ENCODE data around the gene PPP6R2.

PPP6R2 gene

DNA sequence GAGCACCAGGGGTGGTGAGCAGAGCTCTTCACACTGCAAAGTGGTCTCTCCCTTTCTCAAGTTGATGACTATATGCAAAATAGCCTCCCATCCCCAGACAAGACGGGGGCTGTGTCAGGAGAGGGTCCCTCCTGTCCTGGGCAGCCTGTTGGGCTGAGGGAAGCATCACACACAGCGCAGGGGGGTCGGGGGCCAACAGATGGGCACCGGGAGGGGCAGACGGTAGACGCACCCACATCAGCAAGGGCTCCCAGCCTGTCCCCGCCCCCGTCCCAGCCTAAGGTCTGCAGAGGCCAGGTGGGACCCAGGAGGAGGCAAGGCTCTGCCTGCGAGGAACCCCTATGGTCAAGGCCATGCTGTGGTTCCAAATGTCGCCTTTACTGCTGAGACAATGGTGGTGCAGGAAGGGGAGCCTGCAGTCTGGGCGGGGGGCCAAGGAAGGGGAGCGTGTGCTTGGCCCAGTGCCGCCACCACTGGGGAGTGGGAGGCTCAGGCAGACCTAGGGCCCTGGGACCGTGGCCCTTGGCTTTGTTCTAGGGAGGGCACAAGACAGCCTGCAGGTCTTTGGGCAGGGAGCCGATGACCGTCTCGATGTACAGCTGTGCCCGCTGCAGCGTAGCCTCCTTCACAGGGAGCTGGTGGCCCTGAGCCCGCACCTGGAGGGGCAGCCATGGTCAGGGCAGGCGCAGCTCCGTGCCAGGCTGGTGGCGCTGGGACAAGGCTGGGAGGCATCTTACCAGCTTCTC lies 31.3 kb upstream of the PPP6R2 start:
- no peak for DNase-seq (ENCODE audit: extremely low read depth, low read depth)
- TF ChIP-seq, protein P1, sequence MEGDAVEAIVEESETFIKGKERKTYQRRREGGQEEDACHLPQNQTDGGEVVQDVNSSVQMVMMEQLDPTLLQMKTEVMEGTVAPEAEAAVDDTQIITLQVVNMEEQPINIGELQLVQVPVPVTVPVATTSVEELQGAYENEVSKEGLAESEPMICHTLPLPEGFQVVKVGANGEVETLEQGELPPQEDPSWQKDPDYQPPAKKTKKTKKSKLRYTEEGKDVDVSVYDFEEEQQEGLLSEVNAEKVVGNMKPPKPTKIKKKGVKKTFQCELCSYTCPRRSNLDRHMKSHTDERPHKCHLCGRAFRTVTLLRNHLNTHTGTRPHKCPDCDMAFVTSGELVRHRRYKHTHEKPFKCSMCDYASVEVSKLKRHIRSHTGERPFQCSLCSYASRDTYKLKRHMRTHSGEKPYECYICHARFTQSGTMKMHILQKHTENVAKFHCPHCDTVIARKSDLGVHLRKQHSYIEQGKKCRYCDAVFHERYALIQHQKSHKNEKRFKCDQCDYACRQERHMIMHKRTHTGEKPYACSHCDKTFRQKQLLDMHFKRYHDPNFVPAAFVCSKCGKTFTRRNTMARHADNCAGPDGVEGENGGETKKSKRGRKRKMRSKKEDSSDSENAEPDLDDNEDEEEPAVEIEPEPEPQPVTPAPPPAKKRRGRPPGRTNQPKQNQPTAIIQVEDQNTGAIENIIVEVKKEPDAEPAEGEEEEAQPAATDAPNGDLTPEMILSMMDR (IDR thresholded peaks at IDR 0.05; ENCODE audit: low read depth, low read length) = no peak

DNA sequence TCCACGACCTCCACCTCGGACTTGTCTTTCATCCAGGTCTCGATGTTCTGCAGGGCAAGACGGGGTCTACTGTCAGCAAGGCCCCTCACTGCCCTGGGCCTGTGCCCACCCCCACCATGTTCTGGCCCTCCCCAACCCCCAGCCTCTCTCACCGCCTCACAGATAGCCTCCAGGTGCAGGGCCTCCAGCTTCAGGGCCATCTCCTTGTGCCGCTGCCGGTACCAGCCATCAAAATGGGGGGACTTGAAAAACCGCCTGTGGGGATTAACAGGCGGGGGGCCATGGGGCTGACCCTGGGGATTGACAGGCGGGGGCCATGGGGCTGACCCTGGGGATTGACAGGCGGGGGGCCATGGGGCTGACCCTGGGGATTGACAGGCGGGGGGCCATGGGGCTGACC lies 30.8 kb upstream of the PPP6R2 start:
- TF ChIP-seq, protein P1 (IDR thresholded peaks at IDR 0.05; ENCODE audit: low read depth, low read length) = no peak
- no peak for DNase-seq (ENCODE audit: extremely low read depth, low read depth)

DNA sequence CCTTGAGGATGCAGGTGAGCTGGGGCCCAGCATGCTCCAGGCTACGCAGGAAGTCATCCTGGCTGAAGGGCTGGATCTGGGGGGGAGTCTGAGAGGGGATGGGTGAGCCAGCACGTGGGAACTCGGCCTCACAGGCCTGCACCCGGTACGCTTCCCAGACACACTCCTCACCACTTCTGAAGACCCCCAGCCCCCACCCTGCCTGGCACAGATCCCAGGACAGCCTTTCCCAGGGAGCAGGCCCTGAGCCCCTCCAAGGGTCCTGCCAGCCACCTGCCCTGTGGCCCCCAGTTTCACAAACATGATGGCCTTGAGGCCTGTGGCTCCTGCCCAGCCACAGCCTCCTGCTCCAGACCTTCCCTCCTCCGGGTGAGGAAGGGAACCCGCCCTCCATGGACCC lies 30.1 kb upstream of the PPP6R2 start:
- TF ChIP-seq, protein P1 (IDR thresholded peaks at IDR 0.05; ENCODE audit: low read depth, low read length) = no peak
- DNase-seq (ENCODE audit: extremely low read depth, low read depth) = no peak

DNA sequence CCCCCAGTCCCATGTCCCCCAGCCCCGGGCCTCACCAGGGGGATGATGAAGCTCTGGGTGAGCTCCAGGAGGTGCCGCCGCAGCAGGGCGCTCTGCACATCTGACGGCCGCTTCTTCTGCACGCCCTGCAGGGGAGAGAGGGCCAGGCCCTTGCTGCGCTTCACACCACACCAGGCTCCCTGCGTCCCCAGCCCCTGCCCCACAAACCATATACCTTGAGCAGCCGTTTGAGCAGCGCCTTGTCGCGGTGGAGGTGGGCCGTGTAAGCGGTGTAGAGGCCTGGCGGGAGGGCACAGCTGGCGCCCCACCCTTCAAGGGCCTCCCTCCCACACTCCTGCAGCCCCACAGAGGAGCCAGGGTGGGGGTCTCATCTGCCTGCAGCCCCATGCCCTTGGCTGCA lies 29.5 kb upstream of the PPP6R2 start:
- TF ChIP-seq, protein P1 (IDR thresholded peaks at IDR 0.05; ENCODE audit: low read depth, low read length) = no peak
- no peak for DNase-seq (ENCODE audit: extremely low read depth, low read depth)

DNA sequence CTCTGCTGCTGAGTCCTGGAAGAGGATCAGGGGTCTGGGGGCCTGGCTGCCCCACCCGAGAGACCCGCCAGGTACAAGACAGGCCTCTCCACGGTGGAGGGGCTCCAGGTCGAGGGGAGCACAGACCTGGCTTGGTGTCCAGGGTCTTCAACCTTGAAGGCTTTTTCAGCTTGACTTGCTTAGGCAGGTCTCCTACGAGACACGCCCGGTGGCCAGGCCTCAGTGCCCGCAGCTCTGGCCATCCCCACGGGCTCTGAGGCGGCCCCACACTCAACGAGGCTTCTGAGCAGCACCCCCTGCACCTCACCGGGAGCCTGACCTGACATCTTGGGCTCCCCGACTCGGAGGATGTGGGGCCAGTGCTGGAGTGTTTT lies 29.1 kb upstream of the PPP6R2 start:
- TF ChIP-seq, protein P1 (IDR thresholded peaks at IDR 0.05; ENCODE audit: low read depth, low read length) = no peak
- DNase-seq (ENCODE audit: extremely low read depth, low read depth) = no peak

DNA sequence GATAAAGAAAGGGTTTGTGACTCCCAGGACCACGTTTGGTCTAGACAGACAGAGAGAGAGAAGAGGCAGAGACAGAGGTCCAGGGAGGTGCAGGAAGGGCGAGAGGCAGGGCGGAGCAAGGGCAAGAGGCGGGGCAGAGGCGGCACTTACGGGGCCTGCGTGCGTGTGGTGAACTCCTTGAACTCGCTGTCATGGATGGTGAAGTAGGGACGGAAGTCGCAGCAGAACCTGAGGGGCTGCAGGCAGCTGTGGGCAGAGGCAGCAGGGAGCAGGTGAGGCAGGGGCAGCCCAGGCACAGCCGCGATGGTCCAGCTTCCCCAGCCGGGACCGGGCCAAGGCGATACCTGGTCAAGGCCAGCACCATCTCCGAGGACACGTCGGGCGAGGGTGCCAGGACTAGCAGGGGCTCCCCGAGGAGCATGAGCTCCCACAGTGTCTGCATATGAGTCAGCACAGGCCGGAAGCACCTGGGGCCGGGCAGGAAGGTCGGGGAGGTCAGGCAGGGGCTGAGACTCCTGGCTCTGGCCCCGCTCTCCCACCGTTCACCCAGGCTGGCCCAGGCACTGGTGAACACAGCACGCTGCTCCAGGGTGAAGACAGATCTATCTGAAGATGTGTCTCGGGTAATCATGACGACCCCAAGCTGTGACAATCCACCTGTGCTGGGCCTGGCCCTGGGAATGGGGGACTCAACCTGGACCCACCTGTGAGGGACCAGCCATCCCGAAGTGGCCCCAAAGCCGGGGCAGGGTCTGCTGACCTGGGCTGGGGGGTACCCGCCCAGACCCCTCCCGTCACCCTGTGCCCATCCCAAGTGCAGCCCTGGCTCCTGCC lies 28.5 kb upstream of the PPP6R2 start:
- DNase-seq (ENCODE audit: extremely low read depth, low read depth) = no peak

More for the DNA sequence above, 28.5 kb upstream of the PPP6R2 start:
- TF ChIP-seq, protein P1 (IDR thresholded peaks at IDR 0.05; ENCODE audit: low read depth, low read length) = no peak

Data from AG09319 (cell line).